ENCODE measurements around the gene ZBTB11. TPM values are rescaled to one million over a fixed set of nuclear protein-coding genes. Genes with fewer than 3 reads are reported as not detected.
"Not testable (repeated sequence)": the region's sequence is repeated elsewhere in the genome, so short reads cannot be mapped to it uniquely, and the experiment has no call there.

Gene ZBTB11
- total and polyA plus RNA-seq, 7 donors: 3.0 to 24.4 (median 18.6) TPM

GRCh38 chr3:101709126-101709525 is 32.2 kb upstream of the ZBTB11 start:
- WGBS, 2 donors: 67 to 86% methylated on average over 4 of the region's 4 CpGs
- H3K27ac ChIP-seq: no peak overlapping the region
- DNase-seq: no peak
- TF ChIP-seq POLR2AphosphoS5 (IDR thresholded peaks at IDR 0.05): no peak
- TF ChIP-seq EP300 (IDR thresholded peaks at IDR 0.05): no peak
- no peak for TF ChIP-seq POLR2A (IDR thresholded peaks at IDR 0.05)
- TF ChIP-seq CTCF (IDR thresholded peaks at IDR 0.05): no peak
- intact Hi-C loops (cut with DNase I): no loop called here
- H3K36me3 ChIP-seq: no peaks in the 10 kb centered on the region
- no peaks in the 10 kb centered on the region for H3K4me1 ChIP-seq
- no peaks in the 10 kb centered on the region for H3K9me3 ChIP-seq
- H3K4me3 ChIP-seq: no peak overlapping the region
- H3K27me3 ChIP-seq: peaks cover 0 to 9% (median 0%) of the 10 kb centered on the region in 3 donors

- H3K9me3 ChIP-seq; H3K27me3 ChIP-seq; DNase-seq; intact Hi-C loops (cut with DNase I); H3K4me1 ChIP-seq; H3K36me3 ChIP-seq; H3K4me3 ChIP-seq; H3K27ac ChIP-seq: not testable (repeated sequence)
- 49 to 73% methylated on average over 2 of the region's 2 CpGs for WGBS, 2 donors
Observed at GRCh38 chr3:101704639-101705038, 27.7 kb upstream of the ZBTB11 start.

- TF ChIP-seq POLR2AphosphoS5 (IDR thresholded peaks at IDR 0.05): no peak
- TF ChIP-seq EP300 (IDR thresholded peaks at IDR 0.05): no peak
- no peak for TF ChIP-seq CTCF (IDR thresholded peaks at IDR 0.05)
- TF ChIP-seq POLR2A (IDR thresholded peaks at IDR 0.05): no peak
- Histone ChIP-seq H3K27ac (no peak overlapping the region), H3K27me3 (no peaks in the 10 kb centered on the region), H3K9me3 (no peaks in the 10 kb centered on the region), H3K4me3 (no peak overlapping the region), H3K36me3 (no peaks in the 10 kb centered on the region), H3K4me1 (no peaks in the 10 kb centered on the region)
- intact Hi-C loops (cut with DNase I): no loop called here
- 69 to 85% methylated on average over 2 of the region's 2 CpGs for WGBS, 2 donors
- DNase-seq: no peak
Observed at GRCh38 chr3:101703169-101703568, 26.2 kb upstream of the ZBTB11 start.

- H3K9me3 ChIP-seq: no peaks in the 10 kb centered on the region
- H3K4me3 ChIP-seq: no peak overlapping the region
- no peaks in the 10 kb centered on the region for H3K36me3 ChIP-seq
- H3K27me3 ChIP-seq: no peaks in the 10 kb centered on the region
- WGBS, 2 donors: 89 to 90% methylated on average over 1 of the region's 1 CpG
- H3K4me1 ChIP-seq: no peaks in the 10 kb centered on the region
- DNase-seq: no peak
- no peak for TF ChIP-seq POLR2AphosphoS5 (IDR thresholded peaks at IDR 0.05)
- TF ChIP-seq EP300 (IDR thresholded peaks at IDR 0.05): no peak
- no peak for TF ChIP-seq CTCF (IDR thresholded peaks at IDR 0.05)
- TF ChIP-seq POLR2A (IDR thresholded peaks at IDR 0.05): no peak
- H3K27ac ChIP-seq: no peak overlapping the region
- intact Hi-C loops (cut with DNase I): no loop called here
Observed at GRCh38 chr3:101702726-101703125, 25.8 kb upstream of the ZBTB11 start.

GRCh38 chr3:101701696-101702634 is 25.0 kb upstream of the ZBTB11 start:
- TF ChIP-seq CTCF (IDR thresholded peaks at IDR 0.05) (no peak), POLR2AphosphoS5 (IDR thresholded peaks at IDR 0.05) (no peak), POLR2A (IDR thresholded peaks at IDR 0.05) (no peak), EP300 (IDR thresholded peaks at IDR 0.05) (no peak)
- intact Hi-C loops (cut with DNase I): no loop called here
- no peak for DNase-seq
- H3K36me3 ChIP-seq: no peaks in the 10 kb centered on the region
- no peaks in the 10 kb centered on the region for H3K4me1 ChIP-seq
- H3K27ac ChIP-seq: no peak overlapping the region
- H3K27me3 ChIP-seq: no peaks in the 10 kb centered on the region
- H3K4me3 ChIP-seq: no peak overlapping the region
- 87 to 88% methylated on average over 7 of the region's 7 CpGs for WGBS, 2 donors
- no peaks in the 10 kb centered on the region for H3K9me3 ChIP-seq

Data from sigmoid colon (tissue), 7 donors.